Superior temporal gyrus (tissue), 1 donor: Measurements from ENCODE around the gene TPSD1.
"Not testable (repeated sequence)": the region's sequence is repeated elsewhere in the genome, so short reads cannot be mapped to it uniquely, and the experiment has no call there.

Experiments
- DNase-seq: peaks from one replicate; pipeline ENCODE4 v3.0.0-alpha.2; 2016; ENCODE audit errors: extremely low spot score

TPSD1 gene

DNA sequence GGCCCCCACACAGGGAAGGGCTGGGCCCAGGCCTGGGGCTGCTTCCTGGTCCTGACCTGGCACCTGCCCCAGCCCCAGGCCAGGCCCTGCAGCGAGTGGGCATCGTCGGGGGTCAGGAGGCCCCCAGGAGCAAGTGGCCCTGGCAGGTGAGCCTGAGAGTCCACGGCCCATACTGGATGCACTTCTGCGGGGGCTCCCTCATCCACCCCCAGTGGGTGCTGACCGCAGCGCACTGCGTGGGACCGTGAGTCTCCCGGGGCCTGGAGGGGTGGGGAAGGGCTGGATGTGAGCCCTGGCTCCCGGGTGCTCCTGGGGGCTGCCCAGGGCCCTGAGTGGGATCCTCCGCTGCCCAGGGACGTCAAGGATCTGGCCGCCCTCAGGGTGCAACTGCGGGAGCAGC lies 14.8 kb upstream of the TPSD1 start:
- DNase-seq = not testable (repeated sequence)

DNA sequence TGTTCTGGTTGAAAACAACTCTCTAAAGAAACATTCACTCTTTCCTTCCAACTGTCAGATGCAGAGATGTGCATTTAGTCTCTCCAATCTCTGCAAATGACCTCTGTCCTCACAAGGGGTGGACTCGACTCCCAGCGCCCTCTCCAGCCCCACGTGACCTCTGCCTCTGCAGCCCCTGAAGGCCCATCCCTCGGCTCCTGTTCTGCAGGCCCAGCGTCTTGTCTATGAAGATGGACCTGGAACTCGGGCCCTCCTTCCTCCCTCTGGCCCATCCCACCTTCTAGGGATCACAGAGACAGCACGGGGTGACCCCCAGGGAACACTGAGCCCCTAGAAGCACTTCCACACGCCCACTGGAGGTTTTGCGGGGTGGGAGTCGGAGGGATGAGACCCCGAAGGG lies 12.5 kb upstream of the TPSD1 start:
- not testable (repeated sequence) for DNase-seq

DNA sequence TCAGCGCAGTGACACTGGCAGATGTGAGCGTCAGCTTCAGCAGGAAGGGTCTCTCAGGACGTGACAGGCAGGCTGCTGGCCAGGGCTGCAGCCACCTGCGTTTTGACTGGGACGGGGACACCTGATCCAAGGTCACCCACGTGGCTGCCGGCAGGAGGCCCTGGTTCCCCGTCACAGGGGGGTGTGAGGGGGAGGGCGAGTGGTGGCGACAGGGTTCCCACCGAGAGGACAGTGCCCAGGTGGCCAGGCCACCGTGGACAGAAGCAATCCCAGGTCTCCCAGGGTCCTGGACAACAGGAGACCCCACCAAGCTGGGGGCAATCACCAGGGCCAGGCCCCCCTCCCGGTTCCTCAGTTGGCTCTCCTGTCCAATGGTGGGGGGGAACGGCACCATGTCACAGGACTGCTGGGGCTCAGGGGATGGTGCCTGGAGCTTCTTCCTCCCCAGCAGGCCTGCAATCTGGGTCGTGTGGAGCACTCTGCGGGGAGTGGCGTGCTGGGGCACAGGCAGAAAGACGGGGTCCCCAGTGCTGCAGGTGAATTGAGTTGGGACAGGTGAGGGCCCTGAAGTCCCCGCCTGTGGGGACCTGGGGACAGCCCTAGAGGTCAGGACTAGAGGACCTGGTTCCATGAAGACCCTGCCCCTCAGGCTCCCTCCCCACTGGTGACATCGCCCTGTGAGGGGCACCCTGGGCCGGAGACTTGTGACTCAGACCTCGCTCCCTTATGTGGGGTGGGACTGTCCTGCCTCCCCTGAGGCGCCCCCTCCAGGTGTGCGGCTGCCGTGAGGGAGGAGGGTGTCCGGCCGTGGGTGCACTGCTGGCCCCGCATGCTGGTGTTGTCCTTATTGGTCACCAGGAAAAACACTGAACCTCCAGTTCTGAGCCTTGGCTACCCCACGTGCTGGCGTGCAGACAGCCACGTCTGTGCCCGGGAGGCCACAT lies 11.7 kb upstream of the TPSD1 start:
- DNase-seq = not testable (repeated sequence)

DNA sequence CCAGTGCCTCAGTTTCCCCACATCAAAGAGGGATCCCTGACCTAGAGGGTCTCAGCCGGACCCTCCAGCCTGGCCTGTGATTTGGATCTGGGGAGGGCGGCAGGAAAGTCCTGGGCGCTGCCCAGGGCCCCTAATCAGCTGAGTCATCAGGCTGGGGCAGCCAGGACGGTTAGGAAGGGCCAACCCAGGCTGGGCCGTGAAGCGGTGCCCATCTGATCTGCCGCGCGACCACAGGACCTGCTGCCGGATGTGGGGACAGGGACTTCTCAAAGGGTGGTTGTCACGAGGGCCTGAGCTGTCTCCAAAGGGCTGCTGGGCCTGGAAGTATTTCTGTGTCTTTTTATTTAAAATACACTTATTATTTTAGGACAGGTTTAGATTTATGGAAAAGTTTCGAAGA lies 11.0 kb upstream of the TPSD1 start:
- no peak for DNase-seq

DNA sequence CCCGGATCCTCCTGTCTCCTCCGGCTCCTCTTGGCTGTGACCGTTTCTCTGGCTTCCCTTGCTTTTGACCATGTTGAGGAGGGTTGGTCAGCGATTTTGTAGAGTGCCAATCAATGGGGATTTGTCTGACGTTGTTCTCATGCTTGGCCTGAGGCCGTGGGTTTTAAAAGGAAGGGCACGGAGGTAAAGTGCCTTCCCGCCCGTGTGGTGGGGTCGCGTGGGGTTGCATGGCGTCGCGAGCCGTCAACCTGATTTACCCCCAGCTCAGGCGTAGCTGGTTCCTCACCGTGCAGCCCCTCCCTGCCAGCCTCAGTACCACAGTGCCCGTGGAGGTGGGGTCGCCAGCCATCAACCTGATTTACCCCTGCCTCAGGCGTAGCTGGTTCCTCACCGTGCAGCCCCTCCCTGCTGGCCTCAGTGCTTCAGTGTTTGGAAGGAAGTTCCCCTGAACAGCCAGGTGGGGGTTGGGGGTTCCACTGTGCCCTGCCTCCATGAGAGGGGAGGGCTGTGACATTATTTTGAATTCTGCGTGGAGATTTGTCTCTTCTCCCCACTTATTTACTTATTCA lies 10.3 kb upstream of the TPSD1 start:
- no peak for DNase-seq

DNA sequence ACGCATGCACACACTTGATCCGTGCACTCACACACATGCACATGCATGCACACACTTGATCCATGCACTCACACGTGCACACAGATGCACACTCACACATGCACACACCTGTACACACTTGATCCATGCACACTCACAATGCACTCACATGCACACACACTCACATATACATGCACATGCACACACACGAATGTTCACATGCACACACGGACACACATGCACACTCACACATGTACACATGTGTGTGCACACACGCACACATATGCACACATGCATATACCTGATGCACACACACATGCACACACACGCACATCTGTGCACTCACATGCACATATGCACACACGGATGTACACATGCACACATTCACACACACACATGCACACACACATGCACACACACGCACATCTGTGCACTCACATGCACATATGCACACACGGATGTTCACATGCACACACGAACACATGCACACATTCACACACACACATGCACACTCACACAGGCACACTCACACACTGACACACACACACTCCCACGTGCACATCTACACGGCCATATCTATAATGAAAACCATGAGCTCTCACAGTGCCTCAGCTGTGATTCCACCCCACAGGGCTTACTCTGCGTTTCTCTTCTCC lies 7.8 kb upstream of the TPSD1 start:
- DNase-seq = not testable (repeated sequence)

DNA sequence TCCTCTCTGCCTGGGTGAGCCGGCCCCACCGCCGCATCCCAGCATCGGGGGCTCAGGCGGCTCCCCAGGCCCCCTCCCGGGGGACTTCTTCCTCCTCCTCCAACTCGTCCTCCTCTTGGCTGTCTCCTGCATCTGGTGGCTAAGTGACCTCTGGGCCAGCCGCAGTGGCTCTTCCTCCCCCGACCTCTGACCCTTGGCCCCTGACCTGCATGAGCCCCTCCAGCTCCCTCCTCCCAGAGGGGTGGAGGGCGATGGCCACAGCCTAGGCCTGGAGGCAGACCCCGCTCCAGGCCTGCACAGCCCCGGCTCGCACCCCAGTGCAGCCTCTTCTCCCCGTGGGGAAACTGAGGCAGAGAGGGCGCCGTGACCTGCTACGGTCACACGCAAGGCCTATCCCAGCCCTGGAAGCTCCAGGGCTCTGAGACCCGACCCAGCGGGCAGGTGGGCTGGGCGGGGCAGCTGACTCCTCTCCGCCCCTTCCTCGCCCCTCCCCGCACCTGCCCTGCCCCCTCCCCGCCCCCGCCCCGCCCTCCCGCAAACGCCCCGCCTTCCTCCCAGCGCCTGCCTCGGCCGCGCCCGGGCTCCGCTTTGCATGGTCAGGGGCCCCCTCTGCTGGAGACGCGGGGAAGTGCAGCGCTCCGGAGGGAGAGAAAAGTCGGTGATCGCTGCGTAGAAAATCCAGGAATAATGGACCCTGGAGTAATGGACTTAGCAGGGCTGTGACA lies 6.7 kb upstream of the TPSD1 start:
- not testable (repeated sequence) for DNase-seq

DNA sequence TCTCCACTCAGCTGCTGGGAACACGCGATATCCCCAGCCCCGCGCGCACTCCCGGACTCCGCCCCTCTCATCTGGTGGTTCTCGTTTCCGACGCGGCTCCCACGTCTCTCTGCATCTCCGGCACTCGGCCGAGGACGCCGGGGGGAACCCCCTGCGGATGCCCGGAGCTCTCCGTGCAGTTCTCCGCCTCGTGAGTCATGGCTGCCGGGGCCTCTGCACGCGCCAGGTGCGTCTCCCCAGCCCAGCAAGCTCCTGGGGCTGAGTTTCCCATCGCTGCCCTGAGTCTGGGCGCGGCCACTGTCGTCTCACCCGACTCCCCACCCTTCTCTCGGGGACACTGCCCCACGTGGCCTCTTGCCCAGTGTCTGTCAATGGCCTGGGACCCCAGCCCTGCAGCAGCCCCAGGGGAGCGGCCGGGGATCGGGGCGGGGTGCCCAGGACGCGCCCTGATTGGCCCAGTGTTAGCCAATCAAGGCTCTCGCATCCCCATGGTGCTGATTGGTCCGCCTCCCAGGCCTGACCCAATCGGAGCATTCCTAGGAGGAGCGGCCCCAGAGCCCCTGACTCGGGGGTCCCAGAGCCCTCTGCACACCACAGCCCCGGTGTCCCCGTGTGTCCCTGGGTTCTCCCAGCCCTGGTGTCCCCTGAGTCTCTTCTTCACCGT lies 2.0 kb upstream of the TPSD1 start:
- not testable (repeated sequence) for DNase-seq

DNA sequence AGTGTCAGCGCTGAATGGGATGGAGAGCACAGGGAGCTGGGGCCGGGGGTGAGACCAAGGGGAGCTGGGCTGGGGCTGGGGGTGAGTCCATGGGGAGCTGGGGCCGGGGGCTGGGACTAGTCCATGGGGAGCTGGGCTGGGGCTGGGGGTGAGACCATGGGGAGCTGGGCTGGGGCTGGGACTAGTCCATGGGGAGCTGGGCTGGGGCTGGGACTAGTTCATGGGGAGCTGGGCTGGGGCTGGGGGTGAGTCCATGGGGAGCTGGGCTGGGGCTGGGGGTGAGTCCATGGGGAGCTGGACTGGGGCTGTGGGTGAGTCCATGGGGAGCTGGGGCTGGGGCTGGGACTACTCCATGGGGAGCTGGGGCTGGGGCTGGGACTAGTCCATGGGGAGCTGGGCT lies 1.0 kb upstream of the TPSD1 start:
- not testable (repeated sequence) for DNase-seq

DNA sequence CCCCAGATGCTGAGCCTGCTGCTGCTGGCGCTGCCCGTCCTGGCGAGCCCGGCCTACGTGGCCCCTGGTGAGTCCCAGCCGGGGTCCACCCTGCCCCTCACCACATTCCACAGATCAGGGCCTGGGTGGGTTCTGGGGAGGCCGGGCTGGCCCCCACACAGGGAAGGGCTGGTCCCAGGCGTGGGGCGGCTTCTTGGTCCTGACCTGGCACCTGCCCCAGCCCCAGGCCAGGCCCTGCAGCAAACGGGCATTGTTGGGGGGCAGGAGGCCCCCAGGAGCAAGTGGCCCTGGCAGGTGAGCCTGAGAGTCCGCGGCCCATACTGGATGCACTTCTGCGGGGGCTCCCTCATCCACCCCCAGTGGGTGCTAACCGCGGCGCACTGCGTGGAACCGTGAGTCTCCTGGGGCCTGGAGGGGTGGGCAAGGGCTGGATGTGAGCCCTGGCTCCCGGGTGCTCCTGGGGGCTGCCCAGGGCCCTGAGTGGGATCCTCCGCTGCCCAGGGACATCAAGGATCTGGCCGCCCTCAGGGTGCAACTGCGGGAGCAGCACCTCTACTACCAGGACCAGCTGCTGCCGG lies 516 bp downstream of the TPSD1 start:
- not testable (repeated sequence) for DNase-seq

DNA sequence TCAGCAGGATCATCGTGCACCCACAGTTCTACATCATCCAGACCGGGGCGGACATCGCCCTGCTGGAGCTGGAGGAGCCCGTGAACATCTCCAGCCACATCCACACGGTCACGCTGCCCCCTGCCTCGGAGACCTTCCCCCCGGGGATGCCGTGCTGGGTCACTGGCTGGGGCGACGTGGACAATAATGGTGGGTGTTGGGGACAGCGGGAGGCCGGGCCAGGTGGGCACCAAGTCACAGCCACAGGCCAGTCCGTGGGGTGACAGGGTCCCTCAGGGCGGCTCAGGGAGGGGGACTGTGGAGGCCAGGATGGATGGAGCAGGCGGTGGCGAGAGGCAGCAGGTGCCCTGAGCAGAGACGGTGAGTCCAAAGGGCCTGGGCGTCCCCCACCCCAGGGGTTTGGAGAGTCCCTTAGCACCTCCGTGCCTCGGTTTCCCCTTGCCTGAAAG lies 1.0 kb downstream of the TPSD1 start:
- DNase-seq = no peak

DNA sequence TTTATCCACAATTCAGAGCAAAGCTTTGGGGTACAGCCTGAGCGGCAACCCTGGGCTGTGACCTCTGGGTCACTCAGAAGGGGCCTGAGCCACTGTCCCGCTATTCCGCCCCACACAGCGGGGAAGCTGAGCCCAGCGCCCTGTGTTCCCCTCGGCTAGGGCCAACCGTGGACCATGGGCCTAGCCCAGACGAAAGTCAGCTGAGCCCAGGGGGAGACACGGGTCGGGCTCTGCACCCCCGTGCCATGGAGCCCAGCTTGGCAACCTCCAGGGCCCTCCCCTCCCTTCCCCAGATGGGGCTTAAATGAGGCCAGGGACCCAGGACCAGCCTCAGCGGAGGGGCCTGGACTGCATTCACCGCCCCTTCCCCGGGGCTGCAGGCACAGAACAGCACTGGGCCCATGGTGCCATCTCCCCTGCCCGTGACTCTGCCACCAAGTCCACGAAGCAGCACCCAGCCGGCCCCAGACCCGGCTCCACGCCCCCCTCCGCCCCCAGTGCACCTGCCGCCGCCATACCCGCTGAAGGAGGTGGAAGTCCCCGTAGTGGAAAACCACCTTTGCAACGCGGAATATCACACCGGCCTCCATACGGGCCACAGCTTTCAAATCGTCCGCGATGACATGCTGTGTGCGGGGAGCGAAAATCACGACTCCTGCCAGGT lies 1.8 kb downstream of the TPSD1 start:
- no peak for DNase-seq

DNA sequence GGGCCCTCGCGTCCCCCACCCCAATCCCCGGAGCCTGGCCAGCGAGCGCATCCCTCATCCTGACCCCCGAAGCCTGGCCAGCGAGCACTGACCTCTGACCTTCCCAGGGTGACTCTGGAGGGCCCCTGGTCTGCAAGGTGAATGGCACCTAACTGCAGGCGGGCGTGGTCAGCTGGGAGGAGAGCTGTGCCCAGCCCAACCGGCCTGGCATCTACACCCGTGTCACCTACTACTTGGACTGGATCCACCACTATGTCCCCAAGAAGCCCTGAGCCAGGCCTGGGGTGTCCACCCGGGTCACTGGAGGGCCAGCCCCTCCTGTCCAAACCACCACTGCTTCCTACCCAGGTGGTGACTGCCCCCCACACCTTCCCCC lies 2.3 kb downstream of the TPSD1 start:
- no peak for DNase-seq

DNA sequence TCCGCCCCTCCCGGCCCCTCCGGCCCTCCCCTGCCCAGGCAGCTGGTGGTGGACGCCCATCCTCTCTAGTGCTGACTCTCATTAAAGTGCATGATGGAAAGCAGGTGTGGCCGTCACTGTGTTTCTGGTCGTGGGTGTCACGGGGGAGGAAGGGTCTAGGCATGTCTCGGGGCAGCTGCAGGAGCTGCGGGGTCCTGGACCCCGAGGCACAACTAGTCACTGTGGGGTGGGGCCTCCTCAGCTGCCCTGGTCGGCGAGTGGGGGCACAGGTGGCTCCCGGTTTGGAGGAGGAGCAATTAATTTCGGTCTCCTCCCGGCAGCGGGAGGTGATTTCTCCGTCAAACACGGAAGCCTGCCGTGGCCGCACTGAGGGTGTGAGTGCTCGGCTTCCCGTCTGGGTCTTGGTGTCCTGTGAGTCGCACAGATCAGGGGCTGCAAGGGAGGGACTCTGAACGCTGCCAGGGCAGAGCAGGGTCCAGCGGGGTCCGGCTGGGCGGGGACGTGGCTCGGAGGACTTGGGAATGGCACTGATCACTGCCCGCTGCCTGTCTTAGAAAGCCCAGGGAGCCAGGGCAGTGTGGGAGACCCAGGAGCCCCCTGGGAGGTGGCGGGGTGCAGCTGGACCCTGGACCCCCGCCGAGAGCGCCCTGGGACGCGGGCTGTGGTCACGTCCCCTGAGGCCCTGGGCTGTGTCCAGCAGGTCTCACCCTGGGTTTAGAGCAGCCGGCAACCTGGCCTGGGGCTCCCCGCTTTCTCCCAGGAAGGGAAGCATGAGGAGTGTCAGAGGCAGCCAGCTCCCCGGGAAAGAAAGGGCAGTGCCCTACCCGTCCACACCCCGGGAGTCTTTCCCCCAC lies 3.3 kb downstream of the TPSD1 start:
- no peak for DNase-seq

DNA sequence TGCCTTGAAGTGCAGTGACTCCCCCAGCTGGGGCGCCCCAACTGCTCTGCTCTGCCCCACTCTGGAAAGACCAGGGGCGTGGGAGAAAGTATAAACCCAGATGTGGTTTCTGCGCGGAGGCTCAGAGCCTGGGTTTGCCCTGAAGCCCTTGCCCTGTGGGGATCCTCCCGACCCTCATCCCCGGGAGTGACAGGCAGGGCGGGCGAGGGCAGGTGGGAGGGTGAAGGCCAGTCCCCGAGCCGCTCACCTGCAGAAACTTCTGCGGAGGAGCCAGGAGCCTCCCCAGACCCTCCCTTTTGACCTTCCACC lies 3.8 kb downstream of the TPSD1 start:
- no peak for DNase-seq

DNA sequence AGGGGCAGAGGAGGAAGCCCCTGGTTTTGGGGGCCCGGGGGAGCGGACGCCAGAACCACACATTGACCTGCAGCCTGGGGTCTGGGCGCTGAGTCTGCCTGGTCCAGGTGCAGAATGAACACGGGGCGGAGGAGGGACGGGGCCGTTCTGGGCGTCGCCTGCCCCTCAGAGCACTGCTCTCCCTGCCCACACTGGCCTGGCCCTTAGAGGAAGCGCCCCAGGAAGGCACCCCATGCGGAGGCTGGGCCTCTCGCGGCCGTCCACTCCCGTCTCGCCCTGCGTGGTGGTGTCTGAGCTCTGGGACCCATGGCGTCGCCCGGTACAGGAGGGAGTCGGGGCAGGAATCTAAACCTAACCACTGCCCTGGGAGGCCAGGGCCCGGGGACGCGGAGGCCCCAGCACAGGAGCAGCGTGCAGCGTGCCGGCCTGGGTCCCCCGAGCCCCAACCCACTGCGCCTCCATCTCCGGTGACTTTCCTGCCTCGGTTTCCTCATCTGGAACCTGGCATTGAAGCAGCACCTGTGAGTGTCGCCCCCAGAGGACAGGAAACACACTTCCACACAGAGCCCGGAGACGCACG lies 4.3 kb downstream of the TPSD1 start:
- DNase-seq = no peak

DNA sequence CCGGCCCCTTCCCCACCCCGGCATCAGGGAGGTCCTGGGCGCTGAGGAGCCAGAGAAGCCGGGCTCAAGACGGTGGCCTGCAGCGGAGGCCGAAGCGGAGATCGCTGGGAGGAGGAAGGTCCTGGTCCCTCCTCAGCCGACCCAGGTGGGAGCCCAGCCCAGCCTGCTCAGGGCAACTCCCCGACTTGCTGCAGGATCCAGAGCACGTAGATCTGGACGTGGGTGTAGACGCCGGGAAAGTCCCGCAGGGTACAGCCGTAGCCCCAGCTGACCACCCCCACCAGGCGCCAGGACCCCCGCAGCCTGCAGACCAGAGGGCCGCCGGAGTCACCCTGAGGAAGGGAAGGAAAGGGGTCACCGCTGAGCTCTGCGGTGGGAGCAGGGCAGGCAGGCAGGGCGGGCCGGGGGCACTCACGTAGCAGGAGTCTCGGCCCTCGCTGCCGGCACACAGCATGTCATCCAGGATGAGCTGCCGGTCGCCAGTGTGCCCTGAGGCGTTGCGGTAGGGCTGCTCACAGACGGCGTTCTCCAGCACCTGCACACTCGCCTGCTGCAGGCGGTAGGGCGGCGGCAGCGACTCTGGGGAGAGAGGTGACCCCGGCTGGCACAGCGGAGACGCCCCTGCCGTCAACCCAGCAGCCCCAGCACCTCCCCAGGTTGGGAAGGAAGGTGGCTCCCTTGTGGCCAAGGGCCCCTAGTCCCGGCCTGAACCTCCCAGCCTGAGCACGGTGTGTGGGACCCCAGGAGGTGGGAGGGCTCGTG lies 5.4 kb downstream of the TPSD1 start:
- no peak for DNase-seq

DNA sequence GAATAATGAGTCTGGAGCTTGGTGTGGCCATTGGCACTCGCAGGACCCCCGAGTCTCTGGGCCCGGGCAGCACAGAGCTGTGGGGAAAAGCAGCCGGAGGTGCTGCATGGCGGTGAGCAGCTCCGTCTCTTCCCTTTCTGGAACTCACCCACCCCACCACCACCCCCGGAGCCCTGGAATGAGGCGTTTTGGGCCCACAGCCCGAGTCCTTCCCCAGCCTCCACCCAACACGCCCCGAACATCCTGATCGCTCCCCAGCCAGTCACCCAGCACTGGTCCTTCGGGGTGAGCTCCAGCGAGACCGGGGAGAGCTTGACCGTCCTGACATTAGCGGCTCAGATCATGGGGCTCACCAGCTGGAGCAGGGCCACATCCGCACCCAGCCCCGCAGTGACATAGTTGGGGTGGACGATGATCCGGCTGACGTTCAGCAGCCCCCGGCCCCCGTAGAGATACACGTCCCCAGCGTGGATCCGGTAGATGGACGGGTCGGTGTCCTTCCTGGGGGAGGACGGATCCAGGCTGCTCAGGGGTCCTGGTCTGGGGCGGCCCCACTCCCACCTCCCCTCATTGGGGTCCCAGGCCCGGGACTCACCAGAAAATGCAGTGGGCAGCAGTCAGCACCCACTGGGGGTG lies 6.5 kb downstream of the TPSD1 start:
- no peak for DNase-seq
